ENCODE data around the gene DSTN.

- TF ChIP-seq EZH2 (IDR thresholded peaks at IDR 0.05; ENCODE audit: borderline replicate concordance, low read depth, low read length, severe bottlenecking) (no peak), MYC (IDR thresholded peaks at IDR 0.05; ENCODE audit: low read depth, low read length) (no peak)
- TF ChIP-seq, protein P1, sequence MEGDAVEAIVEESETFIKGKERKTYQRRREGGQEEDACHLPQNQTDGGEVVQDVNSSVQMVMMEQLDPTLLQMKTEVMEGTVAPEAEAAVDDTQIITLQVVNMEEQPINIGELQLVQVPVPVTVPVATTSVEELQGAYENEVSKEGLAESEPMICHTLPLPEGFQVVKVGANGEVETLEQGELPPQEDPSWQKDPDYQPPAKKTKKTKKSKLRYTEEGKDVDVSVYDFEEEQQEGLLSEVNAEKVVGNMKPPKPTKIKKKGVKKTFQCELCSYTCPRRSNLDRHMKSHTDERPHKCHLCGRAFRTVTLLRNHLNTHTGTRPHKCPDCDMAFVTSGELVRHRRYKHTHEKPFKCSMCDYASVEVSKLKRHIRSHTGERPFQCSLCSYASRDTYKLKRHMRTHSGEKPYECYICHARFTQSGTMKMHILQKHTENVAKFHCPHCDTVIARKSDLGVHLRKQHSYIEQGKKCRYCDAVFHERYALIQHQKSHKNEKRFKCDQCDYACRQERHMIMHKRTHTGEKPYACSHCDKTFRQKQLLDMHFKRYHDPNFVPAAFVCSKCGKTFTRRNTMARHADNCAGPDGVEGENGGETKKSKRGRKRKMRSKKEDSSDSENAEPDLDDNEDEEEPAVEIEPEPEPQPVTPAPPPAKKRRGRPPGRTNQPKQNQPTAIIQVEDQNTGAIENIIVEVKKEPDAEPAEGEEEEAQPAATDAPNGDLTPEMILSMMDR (IDR thresholded peaks at IDR 0.05; ENCODE audit: extremely low read depth in 1 of 2, insufficient read depth in 1 of 2, low read depth in 1 of 2, low read length in 2 of 2), result no peak
- TF ChIP-seq, protein P2, sequence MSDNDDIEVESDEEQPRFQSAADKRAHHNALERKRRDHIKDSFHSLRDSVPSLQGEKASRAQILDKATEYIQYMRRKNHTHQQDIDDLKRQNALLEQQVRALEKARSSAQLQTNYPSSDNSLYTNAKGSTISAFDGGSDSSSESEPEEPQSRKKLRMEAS (IDR thresholded peaks at IDR 0.05; ENCODE audit: insufficient read depth, insufficient read length), result no peak
Measured at GRCh38 chr20:17650301-17651128, 80.6 kb downstream of the DSTN start.

All from endothelial cell of umbilical vein (primary cell).